Motor neuron (in vitro differentiated cells): Measurements from ENCODE around the gene C17orf100. TPM values are rescaled to one million over a fixed set of nuclear protein-coding genes. Genes with fewer than 3 reads are reported as not detected.
"Not testable (repeated sequence)": the region's sequence is repeated elsewhere in the genome, so short reads cannot be mapped to it uniquely, and the experiment has no call there.

Experiments used
- ATAC-seq, 8 experiments: fragments of 200-7000 bp; cut with Tn5 transposase; replicated peaks in 6 of 8; 2 replicates each; pipeline ENCODE4 v1.8.0; 2021; ENCODE audit warnings: mild to moderate bottlenecking in 8 of 8, moderate library complexity in 8 of 8
- H3K27ac ChIP-seq, 2 donors: fragments of 250-450 bp; sonication (Bioruptor Pico); 2 replicates each; pipeline ENCODE4 v1.9.0; 2021; ENCODE audit warnings: antibody characterized with exemption in 2 of 2, mild to moderate bottlenecking in 2 of 2, moderate library complexity in 1 of 2
- H3K4me1 ChIP-seq, 2 donors: fragments of 250-450 bp; sonication (Bioruptor Pico); replicated peaks in 1 of 2; 2 replicates each; pipeline ENCODE4 v1.6.1; 2021; ENCODE audit warnings: antibody characterized with exemption in 2 of 2, mild to moderate bottlenecking in 2 of 2, moderate library complexity in 1 of 2
- H3K4me3 ChIP-seq, 5 donors: fragments of 250-450 bp; sonication (Bioruptor Pico); 2 replicates each; pipeline ENCODE4 v1.9.0; 2021; ENCODE audit warnings: antibody characterized with exemption in 5 of 5, mild to moderate bottlenecking in 5 of 5, moderate library complexity in 4 of 5
- WGBS, 10 experiments: fragments of 450-650 bp; shearing (Covaris generic); methylation state at CpG; one replicate each; pipeline ENCODE4 v1.0.0; 2022; 5-methylcytosine and 5-hydroxymethylcytosine counted together
- in situ Hi-C, 9 experiments: fragments of 400-800 bp; cut with MboI; loops; one replicate each; pipeline ENCODE4 v1.15.0; 2021; ENCODE audit warnings: low sequenced_read_pairs in 9 of 9, low pct_unique_long_range_greater_than_20kb in 2 of 9; ENCODE audit not compliant: unreplicated experiment in 9 of 9
- total RNA-seq, 8 experiments: library from RNA; unstranded; fragments of 300-600 nt; gene quantifications; 2 replicates each; pipeline versions ENCODE4 v1.2.3 to v1.2.4, GENCODE V29; 2022

Gene C17orf100
- total RNA-seq, 8 experiments from 2014 or later: 0.56 to 8.9 (median 4.3) TPM

DNA sequence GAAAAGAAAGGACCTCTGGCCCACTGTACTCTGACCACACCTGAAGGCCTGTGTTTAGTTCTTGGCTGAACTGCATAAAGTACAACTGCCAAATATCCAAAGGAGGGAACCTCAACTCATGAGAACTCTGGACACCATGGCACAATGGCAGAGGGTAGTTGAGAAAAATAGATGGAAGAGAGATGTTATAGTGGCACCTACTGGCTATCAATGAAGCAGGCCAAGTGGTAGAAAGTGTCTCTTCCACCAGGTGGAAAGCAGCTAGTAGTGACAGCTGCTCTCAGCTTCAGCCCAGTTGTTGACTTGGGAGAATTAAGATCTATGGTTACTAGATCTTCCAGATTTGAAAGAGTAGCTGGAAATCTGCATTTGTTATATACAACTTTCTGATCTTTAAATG, 3.4 kb upstream of the C17orf100 start:
- in situ Hi-C loops: no loop called here
- Histone ChIP-seq H3K27ac (no peak overlapping the region), H3K4me3 (no peak overlapping the region), H3K4me1 (peaks cover 14 to 18% of the 10 kb centered on the region in 2 donors)
- no peak for ATAC-seq

DNA sequence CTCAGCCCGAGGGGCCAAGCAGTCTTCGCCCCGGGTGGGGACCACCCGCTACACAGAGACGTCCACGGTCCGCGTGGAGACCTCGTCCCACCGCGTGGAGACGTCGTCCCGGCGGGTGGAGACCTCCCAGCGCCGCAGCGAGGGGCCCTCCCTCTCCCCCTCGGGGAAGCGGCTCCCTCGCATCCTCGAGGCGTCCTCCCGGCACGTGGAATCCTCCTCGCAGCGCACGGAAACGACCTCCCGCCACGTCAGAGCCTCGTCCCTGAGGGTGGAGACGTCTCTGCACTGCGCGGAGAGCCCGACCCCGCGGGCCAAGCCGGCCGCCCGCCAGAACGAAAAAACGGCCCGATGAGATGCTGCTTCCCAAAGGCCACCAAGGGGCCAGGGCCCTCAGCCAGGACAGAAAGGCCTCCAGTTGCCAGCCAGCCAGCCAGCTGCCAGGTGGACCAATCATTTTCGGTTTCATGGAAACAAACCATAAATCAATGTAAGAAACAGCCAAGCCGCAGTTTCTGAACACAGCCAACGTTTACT, 424 bp downstream of the C17orf100 start:
- in situ Hi-C loops: loop anchor here in 3 of 9 experiments (25.0 kb wide), 2 partner anchors 185 to 360 kb away; partner anchors contain the start of genes BCL6B (in 2 of the 3), RNASEK (in 2 of the 3) and TEKT1 (in 1 of the 3)
- 8 to 67% (median 10%) methylated on average over 1 to 12 of the region's 47 CpGs; no CpG with 5 or more reads in 3 of the 10 experiments for WGBS, 10 experiments
- Histone ChIP-seq H3K27ac (peak overlapping the region; percentile 42 to 83), H3K4me3 (peak overlapping the region; percentile 60 to 99 (median 75)), H3K4me1 (peaks cover 33 to 38% of the 10 kb centered on the region in 2 donors)
- peak in 6 of 8 experiments; percentile 23 to 53 (median 42) for ATAC-seq

DNA sequence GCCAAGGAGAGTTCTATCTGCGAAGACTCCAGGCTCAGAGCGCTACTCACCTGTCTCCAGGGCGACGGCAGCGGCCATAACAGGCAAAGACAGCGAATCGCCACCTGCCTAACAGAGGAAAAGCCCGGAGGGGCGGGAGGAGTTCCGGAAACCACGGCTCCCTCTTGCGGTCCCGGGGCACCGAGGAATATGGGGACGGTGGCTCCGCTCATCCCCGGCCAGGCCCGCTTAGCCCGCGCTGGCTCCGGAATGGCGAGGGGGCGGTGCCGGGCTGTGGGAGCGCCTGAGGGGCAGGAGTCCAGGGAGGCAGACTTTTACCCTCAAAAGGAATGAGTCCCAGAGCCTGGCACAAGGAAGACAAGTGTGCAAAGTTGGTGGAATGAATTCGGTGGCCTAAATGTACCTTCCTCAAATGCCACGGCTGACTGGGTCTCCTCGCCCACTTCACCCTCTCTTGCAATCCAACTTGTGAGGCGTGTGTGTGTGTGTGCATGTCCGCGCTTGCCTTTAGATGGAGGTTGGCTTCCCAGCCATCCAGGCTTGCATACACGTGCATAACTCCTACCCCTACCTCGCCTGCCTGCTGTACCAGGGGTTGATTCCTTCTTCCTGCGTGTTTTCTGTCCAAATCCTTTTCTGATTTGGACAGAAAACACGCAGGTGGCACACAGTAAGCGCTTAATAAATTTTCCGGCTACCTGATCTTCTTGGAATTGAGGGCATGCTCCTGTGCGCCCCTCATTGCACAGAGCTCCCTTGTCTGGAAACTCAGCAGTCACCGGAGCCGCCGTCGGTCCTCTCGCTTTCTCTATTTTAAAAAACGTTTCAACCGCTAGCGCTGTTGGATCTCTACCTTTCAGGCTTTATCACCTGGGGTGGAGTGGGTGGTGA, 3.5 kb downstream of the C17orf100 start:
- H3K4me3 ChIP-seq: peak overlapping the region; percentile 0 to 34 (median 20)
- ATAC-seq: peak in 5 of 8 experiments; percentile 25 to 31 (median 28)
- in situ Hi-C loops: loop anchor here in 3 of 9 experiments (25.0 kb wide), 2 partner anchors 182 to 357 kb away; partner anchors contain the start of genes BCL6B (in 2 of the 3), RNASEK (in 2 of the 3) and TEKT1 (in 1 of the 3)
- no peak overlapping the region for H3K27ac ChIP-seq
- peaks cover 33 to 36% of the 10 kb centered on the region in 2 donors for H3K4me1 ChIP-seq
- WGBS, 10 experiments: 0 to 70% (median 10%) methylated on average over 1 to 25 of the region's 46 CpGs; no CpG with 5 or more reads in 3 of the 10 experiments

DNA sequence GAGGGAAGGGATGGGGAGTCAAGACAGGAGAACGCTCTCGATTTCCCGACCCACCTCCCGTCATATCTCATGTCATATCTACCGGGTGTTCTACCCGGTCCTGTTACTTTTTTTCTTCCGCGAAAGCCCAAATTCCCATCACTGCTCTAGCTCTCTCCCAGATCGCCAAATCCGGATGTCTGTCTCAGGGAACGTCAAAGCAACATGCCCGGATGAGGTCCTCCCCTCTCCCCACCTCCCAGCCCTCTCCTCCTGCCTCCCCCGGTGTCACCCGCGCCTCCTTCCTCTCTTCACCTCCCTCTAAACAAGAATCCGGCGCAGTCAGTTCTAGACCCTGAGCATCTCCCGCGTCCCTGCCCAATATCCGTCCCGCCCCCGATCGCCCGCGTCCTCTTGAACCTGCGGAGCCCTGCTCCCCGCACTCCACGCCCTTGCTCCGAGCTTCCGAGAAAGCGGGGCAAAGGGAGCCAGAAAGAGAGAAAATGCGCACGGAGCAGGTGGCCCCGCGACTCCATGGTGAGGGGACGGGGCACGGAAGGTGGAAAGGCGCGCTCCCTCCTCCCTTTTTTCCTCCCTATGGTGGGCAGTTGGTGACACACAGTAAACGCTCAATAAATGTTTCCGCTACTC, 4.3 kb downstream of the C17orf100 start:
- peak overlapping the region in 3 of 5 donors; percentile 19 to 34 (median 20) for H3K4me3 ChIP-seq
- WGBS, 10 experiments: 0% methylated on average over 1 of the region's 41 CpGs; no CpG with 5 or more reads in 9 of the 10 experiments
- peaks cover 32 to 33% of the 10 kb centered on the region in 2 donors for H3K4me1 ChIP-seq
- ATAC-seq, H3K27ac ChIP-seq: not testable (repeated sequence)
- in situ Hi-C loops: loop anchor here in 3 of 9 experiments (25.0 kb wide), 2 partner anchors 181 to 356 kb away; partner anchors contain the start of genes BCL6B (in 2 of the 3), RNASEK (in 2 of the 3) and TEKT1 (in 1 of the 3)

DNA sequence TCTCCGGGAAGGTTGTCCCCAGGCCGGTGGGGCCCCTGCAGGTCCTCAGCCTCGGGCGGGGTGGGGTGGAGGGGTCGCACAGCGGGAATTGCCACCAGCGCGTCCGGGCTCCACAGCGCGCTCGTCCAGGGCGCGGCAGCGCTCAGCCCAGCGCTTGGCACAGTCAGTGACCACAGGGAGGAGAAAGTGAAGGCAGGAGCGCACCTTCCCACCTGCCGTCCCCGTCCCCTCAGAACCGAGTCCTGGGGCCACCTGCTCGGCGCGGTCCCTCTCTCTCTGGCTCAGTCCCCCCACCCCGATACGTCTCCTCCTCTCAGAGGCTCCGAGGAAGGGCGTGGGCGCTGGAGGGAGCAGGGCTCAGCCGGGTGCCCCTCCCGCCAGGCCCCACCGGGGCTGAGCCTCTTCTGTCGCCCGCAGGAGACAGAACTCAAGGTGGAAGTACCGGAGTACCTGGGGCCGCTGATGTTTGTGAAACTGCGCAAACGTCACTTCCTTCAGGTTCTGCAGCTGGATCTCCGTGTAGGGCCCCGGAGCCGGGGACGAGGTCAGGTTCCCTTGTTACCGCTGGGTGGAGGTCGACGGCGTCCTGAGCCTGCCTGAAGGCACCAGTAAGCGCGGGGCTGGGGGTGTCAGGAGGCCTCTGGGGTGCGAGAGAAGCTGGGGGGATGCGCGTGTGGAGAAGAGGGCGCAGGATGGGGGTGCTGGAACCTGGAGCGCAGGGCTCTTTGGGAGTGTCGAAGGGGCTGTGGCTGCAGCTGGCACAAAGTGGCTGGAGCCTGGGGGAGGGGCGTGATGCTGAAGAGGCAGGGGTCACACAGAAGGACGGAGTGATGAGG, 5.5 kb downstream of the C17orf100 start:
- H3K4me1 ChIP-seq: peaks cover 30 to 32% of the 10 kb centered on the region in 2 donors
- H3K4me3 ChIP-seq: peak overlapping the region in 3 of 5 donors; percentile 14 to 34 (median 23)
- WGBS, 10 experiments: 7 to 45% (median 20%) methylated on average over 1 to 4 of the region's 55 CpGs; no CpG with 5 or more reads in 7 of the 10 experiments
- in situ Hi-C loops: loop anchor here in 3 of 9 experiments (25.0 kb wide), 2 partner anchors 180 to 355 kb away; partner anchors contain the start of genes BCL6B (in 2 of the 3), RNASEK (in 2 of the 3) and TEKT1 (in 1 of the 3)
- peak; percentile 12 to 59 (median 21) for ATAC-seq
- not testable (repeated sequence) for H3K27ac ChIP-seq

- Histone ChIP-seq H3K27ac (no peak overlapping the region), H3K4me3 (peak overlapping the region in 1 of 5 donors; percentile 34), H3K4me1 (peaks cover 23 to 24% of the 10 kb centered on the region in 2 donors)
- no peak for ATAC-seq
- in situ Hi-C loops: loop anchor here in 3 of 9 experiments (25.0 kb wide), 2 partner anchors 180 to 355 kb away; partner anchors contain the start of genes BCL6B (in 2 of the 3), RNASEK (in 2 of the 3) and TEKT1 (in 1 of the 3)
- 38 to 79% (median 60%) methylated on average over 1 to 8 of the region's 18 CpGs; no CpG with 5 or more reads in 3 of the 10 experiments for WGBS, 10 experiments
Measured at GRCh38 chr17:6657633-6658287, 6.2 kb downstream of the C17orf100 start.

DNA sequence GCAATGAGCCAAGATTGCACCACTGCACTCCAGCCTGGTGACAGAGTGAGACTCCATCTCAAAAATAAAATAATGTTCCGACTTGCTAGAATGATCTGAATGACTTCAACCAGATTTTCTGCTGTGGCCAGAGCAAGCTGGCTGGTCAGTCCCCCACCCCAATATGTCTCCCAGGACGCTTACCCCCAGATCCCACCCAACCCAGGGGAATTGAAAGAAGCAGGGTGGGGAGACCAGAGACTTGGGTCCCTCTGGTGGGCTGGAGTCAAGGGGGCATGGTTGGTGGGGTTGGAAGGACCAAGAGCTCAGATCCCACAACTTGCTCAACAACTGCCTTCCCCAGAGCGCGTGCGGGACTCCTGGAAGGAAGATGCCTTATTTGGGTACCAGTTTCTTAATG, 6.8 kb downstream of the C17orf100 start:
- in situ Hi-C loops: loop anchor here in 3 of 9 experiments (25.0 kb wide), 2 partner anchors 179 to 354 kb away; partner anchors contain the start of genes BCL6B (in 2 of the 3), RNASEK (in 2 of the 3) and TEKT1 (in 1 of the 3)
- not testable (repeated sequence) for H3K4me3 ChIP-seq, ATAC-seq, H3K27ac ChIP-seq
- peaks cover 17 to 18% of the 10 kb centered on the region in 2 donors for H3K4me1 ChIP-seq
- 80% methylated on average over 1 of the region's 5 CpGs; no CpG with 5 or more reads in 9 of the 10 experiments for WGBS, 10 experiments

DNA sequence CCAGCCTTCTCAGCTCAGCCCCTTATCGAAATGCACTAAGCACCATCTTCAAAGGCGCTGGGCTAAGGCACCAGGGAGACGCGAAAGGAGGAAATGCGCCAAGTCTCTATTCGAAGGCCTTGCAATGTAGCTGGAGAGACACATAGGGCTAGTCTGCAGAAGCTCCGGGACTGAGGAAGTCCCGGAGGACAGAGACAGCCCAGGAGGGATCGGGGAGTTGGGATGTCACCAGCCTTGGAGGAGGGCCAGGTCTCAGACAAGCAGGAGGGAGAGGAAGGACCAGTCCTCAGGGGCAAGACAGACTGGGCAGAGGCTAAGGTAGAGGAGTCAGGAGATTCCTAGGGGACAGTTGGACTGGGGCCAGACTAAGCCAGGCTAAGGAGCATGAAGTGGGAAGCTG, 8.5 kb downstream of the C17orf100 start:
- no peak overlapping the region for H3K4me3 ChIP-seq
- ATAC-seq: no peak
- in situ Hi-C loops: loop anchor here in 5 of 9 experiments (10.0 to 25.0 kb wide), 5 partner anchors 105 to 352 kb away; partner anchors contain the start of genes BCL6B (in 2 of the 5), RNASEK (in 2 of the 5) and TEKT1 (in 1 of the 5)

DNA sequence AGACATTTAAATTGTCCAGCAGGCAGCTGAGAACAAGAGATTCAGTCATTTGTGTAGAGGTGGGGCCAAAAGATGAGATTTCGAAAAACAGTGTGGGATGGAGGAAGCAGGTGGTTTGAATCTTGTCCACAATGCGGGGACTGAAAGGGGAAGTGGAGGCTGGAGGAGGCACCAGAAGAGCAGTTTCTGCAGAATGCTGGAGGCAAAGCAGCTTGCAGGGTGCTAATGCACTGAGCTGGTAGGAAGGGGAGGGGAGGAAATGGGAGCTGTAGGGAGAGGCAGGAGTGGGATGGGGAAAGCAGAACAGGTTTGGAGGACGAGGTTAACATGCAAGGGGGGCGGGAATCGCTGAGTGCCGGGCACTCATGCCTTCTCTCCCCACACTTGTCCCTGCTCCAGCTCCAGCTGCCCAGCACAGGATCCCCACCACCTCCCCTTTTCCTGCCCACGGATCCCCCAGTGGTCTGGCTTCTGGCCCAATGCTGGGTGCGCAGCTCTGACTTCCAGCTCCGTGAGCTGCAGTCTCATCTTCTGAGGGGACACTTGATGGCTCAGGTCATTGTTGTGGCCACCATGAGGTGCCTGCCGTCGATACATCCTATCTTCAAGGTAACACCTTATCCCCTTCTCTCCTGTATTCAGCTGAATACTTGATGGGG, 9.4 kb downstream of the C17orf100 start:
- in situ Hi-C loops: loop anchor here in 5 of 9 experiments (10.0 to 25.0 kb wide), 5 partner anchors 104 to 351 kb away; partner anchors contain the start of genes BCL6B (in 2 of the 5), RNASEK (in 2 of the 5) and TEKT1 (in 1 of the 5)
- no peak overlapping the region for H3K4me3 ChIP-seq
- ATAC-seq: no peak
- 0 to 64% (median 19%) methylated on average over 1 to 6 of the region's 11 CpGs; no CpG with 5 or more reads in 5 of the 10 experiments for WGBS, 10 experiments
- no peak overlapping the region for H3K27ac ChIP-seq
- H3K4me1 ChIP-seq: no peaks in the 10 kb centered on the region

More for the DNA sequence above, 8.5 kb downstream of the C17orf100 start:
- peaks cover 1 to 3% of the 10 kb centered on the region in 2 donors for H3K4me1 ChIP-seq
- H3K27ac ChIP-seq: no peak overlapping the region
- 48 to 100% (median 58%) methylated on average over 1 to 8 of the region's 9 CpGs; no CpG with 5 or more reads in 2 of the 10 experiments for WGBS, 10 experiments

DNA sequence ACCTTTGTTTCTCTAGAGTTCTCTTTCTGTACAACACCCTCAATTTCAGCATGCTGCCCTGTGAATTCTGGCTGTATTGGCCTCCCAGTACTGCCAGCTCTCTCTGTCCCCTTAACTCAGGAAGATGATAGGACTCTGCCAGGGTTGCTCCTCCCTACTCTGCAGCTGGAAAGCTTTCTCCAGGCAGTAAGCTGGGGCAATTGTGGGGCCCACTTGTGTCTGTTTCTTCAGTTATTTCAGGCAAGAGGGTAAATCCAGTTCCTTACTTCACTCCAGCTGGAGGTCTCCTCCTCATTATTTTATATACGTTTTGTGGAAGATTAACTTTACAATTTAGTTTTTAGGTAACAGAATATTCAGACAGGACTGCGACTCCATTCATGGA, 9.9 kb downstream of the C17orf100 start:
- ATAC-seq: no peak
- Histone ChIP-seq H3K27ac (no peak overlapping the region), H3K4me1 (no peaks in the 10 kb centered on the region), H3K4me3 (no peak overlapping the region)
- in situ Hi-C loops: loop anchor here in 5 of 9 experiments (10.0 to 25.0 kb wide), 5 partner anchors 103 to 351 kb away; partner anchors contain the start of genes BCL6B (in 2 of the 5), RNASEK (in 2 of the 5) and TEKT1 (in 1 of the 5)
- 0 to 72% (median 53%) methylated on average over 1 to 2 of the region's 2 CpGs for WGBS, 10 experiments
